Activated CD8-positive, alpha-beta T cell treated with anti-CD3 and anti-CD28 coated beads for 36 hours (primary cell): ENCODE results near the gene SEMA4F. TPM values are rescaled to one million over a fixed set of nuclear protein-coding genes. Genes with fewer than 3 reads are reported as not detected.

Experiments used
- ATAC-seq: fragments of 200-7000 bp; cut with Tn5 transposase; one replicate; pipeline ENCODE4 v1.10.0; 2021; ENCODE audit warnings: mild to moderate bottlenecking, moderate library complexity
- CTCF ChIA-PET: fragments of 350-600 bp; sonication (Branson Sonifier 250); formaldehyde crosslinking; loops from one replicate; lab custom pipeline; 2021; ENCODE audit warnings: antibody characterized with exemption; lab: Charles Lee
- POLR2A ChIA-PET: fragments of 350-600 bp; sonication (Branson Sonifier 250); formaldehyde crosslinking; loops from one replicate; lab custom pipeline; 2021; ENCODE audit warnings: antibody characterized with exemption; lab: Charles Lee
- DNase-seq: peaks from one replicate; pipeline ENCODE4 v3.0.0-alpha.2; 2020
- H3K27ac Mint-ChIP-seq: one replicate; pipeline ENCODE4 v1.8.0; 2021; ENCODE audit warnings: mild to moderate bottlenecking, mixed read lengths
- H3K27me3 Mint-ChIP-seq: one replicate; pipeline ENCODE4 v1.8.0; 2021; ENCODE audit warnings: mixed read lengths
- H3K36me3 Mint-ChIP-seq: one replicate; pipeline ENCODE4 v1.8.0; 2021; ENCODE audit warnings: low read depth, mixed read lengths
- H3K4me1 Mint-ChIP-seq: one replicate; pipeline ENCODE4 v1.8.0; 2021; ENCODE audit warnings: low read depth, mixed read lengths
- H3K4me3 Mint-ChIP-seq: one replicate; pipeline ENCODE4 v1.8.0; 2021; ENCODE audit warnings: mild to moderate bottlenecking, moderate library complexity, mixed read lengths
- H3K9me3 Mint-ChIP-seq: one replicate; pipeline ENCODE4 v1.8.0; 2021; ENCODE audit warnings: mixed read lengths
- intact Hi-C: fragments of 100-400 bp; cut with micrococcal nuclease; formaldehyde crosslinking; loops from one replicate; pipeline ENCODE4 v1.10.0; 2022
- total RNA-seq, 2 experiments: library from RNA; stranded (reverse); gene quantifications; one replicate each; pipeline ENCODE4 v1.2.3, GENCODE V29; 2021
- TF ChIP-seq, protein P1 (sequence below): fragments of 200-600 bp; IDR thresholded peaks from one replicate; pipeline ENCODE4 v1.8.0; 2022; ENCODE audit warnings: antibody characterized with exemption, mild to moderate bottlenecking

The SEMA4F gene
- total RNA-seq, 2 experiments from 2014 or later: 3.1 to 4.2 TPM

DNA sequence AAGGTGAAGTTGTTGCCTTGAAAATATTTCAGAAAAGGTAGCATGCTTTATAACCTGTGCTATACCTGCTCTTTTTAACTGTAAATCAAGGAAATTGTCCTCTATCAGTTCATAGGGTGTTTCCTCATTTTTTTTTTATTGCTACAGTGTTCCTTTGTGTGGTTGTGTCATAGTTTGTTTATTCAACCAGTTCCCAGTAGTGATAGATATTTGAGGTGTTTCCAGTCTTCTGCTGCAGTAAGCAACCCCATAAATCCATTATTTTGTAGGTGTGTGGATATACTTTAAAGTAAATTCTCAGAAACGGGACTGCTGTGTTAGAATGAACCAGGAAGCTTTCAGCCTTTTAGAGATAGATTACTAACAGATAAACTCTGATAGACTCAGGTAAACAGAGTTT is 39.6 kb downstream of the SEMA4F start:
- ChIA-PET CTCF (interaction anchor here (1.1 kb wide), 1 partner anchor 143 kb away, joined by 4 read pairs; no protein-coding TSS in a partner anchor), POLR2A (no interaction called here)
- ATAC-seq: no peak

DNA sequence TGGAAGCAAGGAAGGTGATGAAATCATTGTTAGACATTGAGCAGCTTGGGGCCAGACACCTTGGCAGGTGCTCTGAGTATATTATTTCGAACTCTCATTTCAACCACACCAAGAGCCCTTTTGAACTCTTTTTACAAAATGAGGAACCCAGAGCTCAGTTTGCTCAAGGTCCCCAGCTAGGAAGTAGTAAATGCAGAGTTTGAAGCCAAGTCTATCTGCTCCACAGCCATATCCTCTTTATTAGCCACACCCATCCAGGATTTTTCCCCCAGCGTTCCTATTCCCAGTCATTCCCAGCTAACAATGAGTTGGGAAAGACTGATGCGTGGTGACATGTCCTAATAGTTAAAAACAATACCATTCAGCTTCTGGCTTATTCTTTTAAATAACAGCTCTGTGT is 40.2 kb downstream of the SEMA4F start:
- DNase-seq: no peak
- no peak for ATAC-seq
- TF ChIP-seq, protein P1, sequence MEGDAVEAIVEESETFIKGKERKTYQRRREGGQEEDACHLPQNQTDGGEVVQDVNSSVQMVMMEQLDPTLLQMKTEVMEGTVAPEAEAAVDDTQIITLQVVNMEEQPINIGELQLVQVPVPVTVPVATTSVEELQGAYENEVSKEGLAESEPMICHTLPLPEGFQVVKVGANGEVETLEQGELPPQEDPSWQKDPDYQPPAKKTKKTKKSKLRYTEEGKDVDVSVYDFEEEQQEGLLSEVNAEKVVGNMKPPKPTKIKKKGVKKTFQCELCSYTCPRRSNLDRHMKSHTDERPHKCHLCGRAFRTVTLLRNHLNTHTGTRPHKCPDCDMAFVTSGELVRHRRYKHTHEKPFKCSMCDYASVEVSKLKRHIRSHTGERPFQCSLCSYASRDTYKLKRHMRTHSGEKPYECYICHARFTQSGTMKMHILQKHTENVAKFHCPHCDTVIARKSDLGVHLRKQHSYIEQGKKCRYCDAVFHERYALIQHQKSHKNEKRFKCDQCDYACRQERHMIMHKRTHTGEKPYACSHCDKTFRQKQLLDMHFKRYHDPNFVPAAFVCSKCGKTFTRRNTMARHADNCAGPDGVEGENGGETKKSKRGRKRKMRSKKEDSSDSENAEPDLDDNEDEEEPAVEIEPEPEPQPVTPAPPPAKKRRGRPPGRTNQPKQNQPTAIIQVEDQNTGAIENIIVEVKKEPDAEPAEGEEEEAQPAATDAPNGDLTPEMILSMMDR: no peak
- Mint-ChIP-seq H3K4me3 (no peak overlapping the region), H3K4me1 (no peaks in the 10 kb centered on the region), H3K9me3 (no peaks in the 10 kb centered on the region), H3K27ac (no peak overlapping the region), H3K27me3 (no peaks in the 10 kb centered on the region), H3K36me3 (no peaks in the 10 kb centered on the region)
- intact Hi-C loops: no loop called here
- ChIA-PET CTCF (interaction anchor here (0.9 to 1.7 kb wide), 4 partner anchors 21 to 182 kb away, joined by 3 to 12 read pairs (median 6); no protein-coding TSS in a partner anchor), POLR2A (no interaction called here)

More for the DNA sequence above, 39.6 kb downstream of the SEMA4F start:
- Mint-ChIP-seq H3K4me3 (no peak overlapping the region), H3K27ac (no peak overlapping the region), H3K9me3 (no peaks in the 10 kb centered on the region), H3K36me3 (no peaks in the 10 kb centered on the region), H3K27me3 (no peaks in the 10 kb centered on the region), H3K4me1 (no peaks in the 10 kb centered on the region)
- TF ChIP-seq, protein P1: no peak
- intact Hi-C loops: no loop called here
- no peak for DNase-seq

DNA sequence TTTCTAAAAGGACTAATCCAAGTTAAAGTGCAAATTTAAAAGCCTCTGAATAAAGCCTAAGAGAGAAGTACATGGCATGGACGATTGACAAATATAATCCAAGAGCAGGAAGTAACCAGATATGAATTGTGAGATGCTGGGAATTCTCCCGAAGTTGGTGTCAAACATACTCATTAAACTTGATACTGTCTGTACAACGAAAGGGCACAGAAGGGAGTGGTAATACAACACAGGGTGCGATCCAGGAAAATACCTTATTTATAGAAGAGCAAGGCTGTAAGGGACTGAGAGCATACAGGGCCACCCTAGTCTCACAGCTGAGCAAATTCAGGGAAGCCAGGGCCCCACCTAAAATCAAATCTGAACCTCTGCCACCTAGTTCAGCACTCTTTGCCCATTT is 41.6 kb downstream of the SEMA4F start:
- no peak for DNase-seq
- TF ChIP-seq, protein P1: no peak
- no peak overlapping the region for H3K27ac Mint-ChIP-seq
- POLR2A ChIA-PET: no interaction called here
- no peaks in the 10 kb centered on the region for H3K36me3 Mint-ChIP-seq
- no peaks in the 10 kb centered on the region for H3K4me1 Mint-ChIP-seq
- no peak overlapping the region for H3K4me3 Mint-ChIP-seq
- ATAC-seq: no peak
- intact Hi-C loops: no loop called here
- CTCF ChIA-PET: interaction anchor here (1.6 to 1.7 kb wide), 2 partner anchors 20 to 181 kb away, joined by 7 to 12 read pairs; no protein-coding TSS in a partner anchor
- H3K27me3 Mint-ChIP-seq: no peaks in the 10 kb centered on the region
- H3K9me3 Mint-ChIP-seq: no peaks in the 10 kb centered on the region

DNA sequence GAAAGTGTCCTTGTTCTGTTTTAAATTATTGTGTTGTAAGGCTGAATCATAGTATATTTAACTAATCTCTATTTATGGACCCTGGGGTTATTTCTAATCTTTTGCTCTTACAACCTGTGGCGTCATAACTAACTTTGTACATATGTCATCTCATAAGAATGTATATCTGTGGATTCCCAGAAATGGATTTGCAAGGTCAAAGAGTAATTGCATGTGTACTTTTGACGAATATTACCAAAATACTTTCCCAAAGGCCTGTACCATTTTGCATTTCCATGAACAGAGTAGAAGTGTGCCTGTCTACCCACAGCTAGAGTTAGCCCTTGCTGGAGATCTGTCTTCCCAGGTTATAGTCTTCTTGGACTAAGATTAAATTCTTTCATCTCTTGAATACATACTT is 42.8 kb downstream of the SEMA4F start:
- ChIA-PET POLR2A (no interaction called here), CTCF (interaction anchor here (1.1 kb wide), 1 partner anchor 18 kb away, joined by 3 read pairs; no protein-coding TSS in a partner anchor)
- Mint-ChIP-seq H3K27ac (no peak overlapping the region), H3K4me1 (no peaks in the 10 kb centered on the region), H3K4me3 (no peak overlapping the region), H3K36me3 (no peaks in the 10 kb centered on the region), H3K27me3 (no peaks in the 10 kb centered on the region), H3K9me3 (no peaks in the 10 kb centered on the region)
- DNase-seq (no peak), ATAC-seq (no peak)
- TF ChIP-seq, protein P1: no peak
- intact Hi-C loops: no loop called here

DNA sequence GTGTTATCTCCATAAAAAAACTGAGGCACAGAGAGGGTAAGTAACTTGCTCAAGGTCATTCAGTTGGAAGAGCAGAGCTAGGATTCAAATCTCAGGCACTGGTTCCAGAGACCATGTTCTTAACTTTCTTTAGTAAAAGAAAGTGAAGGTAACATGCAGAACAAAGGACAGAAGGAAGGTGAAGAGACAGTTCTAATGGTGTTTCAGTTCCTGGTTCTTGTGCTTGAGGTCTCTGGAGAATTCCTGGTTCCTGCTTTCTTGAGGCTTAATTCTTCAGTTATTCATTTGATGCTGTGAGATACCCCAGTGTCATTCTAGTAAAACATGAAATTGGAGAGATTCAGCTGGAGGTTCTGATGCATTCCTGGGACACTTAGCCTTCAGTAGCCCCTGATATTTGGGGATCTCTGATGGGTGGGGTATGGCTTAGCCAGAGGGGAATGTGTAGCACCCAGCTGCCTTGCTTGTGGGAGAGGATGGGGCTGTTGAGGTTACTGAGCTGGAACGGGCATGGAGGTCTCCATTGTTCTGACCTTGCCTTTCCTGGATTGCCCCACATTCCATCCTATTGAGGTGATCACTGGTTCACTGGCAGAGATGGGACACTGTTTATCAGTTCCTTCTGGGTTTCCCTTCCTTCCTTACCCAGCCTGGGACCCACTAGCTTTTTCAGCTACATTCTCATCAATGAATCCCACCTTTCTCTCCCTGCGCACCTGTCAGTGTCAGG is 46.8 kb downstream of the SEMA4F start:
- DNase-seq (no peak), ATAC-seq (no peak)
- TF ChIP-seq, protein P1: no peak
- CTCF ChIA-PET: interaction anchor here (0.8 to 6.0 kb wide), 3 partner anchors 10 to 14 kb away, joined by 3 to 33 read pairs (median 4); no protein-coding TSS in a partner anchor
- intact Hi-C loops: no loop called here
- no peaks in the 10 kb centered on the region for H3K36me3 Mint-ChIP-seq
- H3K27ac Mint-ChIP-seq: no peak overlapping the region
- H3K4me3 Mint-ChIP-seq: no peak overlapping the region
- no peaks in the 10 kb centered on the region for H3K9me3 Mint-ChIP-seq
- no peaks in the 10 kb centered on the region for H3K4me1 Mint-ChIP-seq
- POLR2A ChIA-PET: no interaction called here
- H3K27me3 Mint-ChIP-seq: no peaks in the 10 kb centered on the region
